HL-60 (cell line): Measurements from ENCODE around the gene OPTN.

ENCODE experiments used
- DNase-seq, 2 experiments: peaks; one replicate each; pipeline ENCODE4 v3.0.0-alpha.2; 2010 to 2020; ENCODE audit warnings: low read depth in 1 of 2, low spot score in 1 of 2
- H3K27ac ChIP-seq: fragments of 250-450 bp; sonication (Bioruptor Pico); replicated peaks from 2 replicates; pipeline ENCODE4 v1.5.1; 2020; ENCODE audit warnings: mild to moderate bottlenecking, moderate library complexity
- H3K27me3 ChIP-seq: fragments of 250-450 bp; sonication (Bioruptor Pico); 2 replicates; pipeline ENCODE4 v1.5.1; 2021; ENCODE audit warnings: mild to moderate bottlenecking, moderate library complexity; ENCODE audit not compliant: insufficient read depth, poor library complexity, severe bottlenecking
- H3K4me3 ChIP-seq: replicated peaks from 2 replicates; pipeline ENCODE4 v1.5.1; 2011; ENCODE audit warnings: mild to moderate bottlenecking, control low read depth, low read length; ENCODE audit not compliant: insufficient read depth
- GABPA ChIP-seq: IDR thresholded peaks from 2 replicates; pipeline ENCODE4 v1.6.1; 2012; ENCODE audit warnings: low read depth
- POLR2AphosphoS5 ChIP-seq: IDR thresholded peaks from 2 replicates; pipeline ENCODE4 v1.6.1; 2012; ENCODE audit warnings: low read depth
- SPI1 ChIP-seq: IDR thresholded peaks from 2 replicates; pipeline ENCODE4 v1.6.1; 2012; ENCODE audit warnings: low read depth, mild to moderate bottlenecking, borderline replicate concordance
- TF ChIP-seq, protein P1 (sequence below): IDR thresholded peaks from 2 replicates; pipeline ENCODE4 v1.6.1; 2012; ENCODE audit warnings: low read depth; ENCODE audit not compliant: insufficient replicate concordance
- TF ChIP-seq, protein P2 (sequence below): IDR thresholded peaks from one replicate; pipeline ENCODE4 v1.5.1; 2011; ENCODE audit warnings: low read length, control low read depth, inconsistent platforms; ENCODE audit not compliant: insufficient read depth

The OPTN gene

DNA sequence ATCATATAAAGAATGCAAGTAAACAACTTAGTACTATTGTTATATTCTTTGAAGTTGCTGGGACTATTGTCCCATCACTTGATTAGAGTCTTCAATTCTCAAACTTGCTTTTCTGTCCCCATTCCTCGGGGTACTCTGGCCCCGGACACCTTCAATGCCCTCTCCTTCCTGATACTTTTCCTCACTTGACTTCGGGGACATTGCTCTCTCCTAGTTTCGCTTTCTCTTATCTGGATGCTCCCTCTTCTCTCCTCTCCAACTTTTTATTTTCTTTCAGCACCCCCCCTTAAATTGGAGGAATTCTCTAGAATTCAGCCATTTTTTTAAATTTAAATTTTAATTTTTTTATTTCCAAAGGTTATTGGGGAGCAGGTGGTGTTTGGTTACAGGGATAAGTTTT lies 10.6 kb upstream of the OPTN start:
- DNase-seq: no peak
- no peak for TF ChIP-seq POLR2AphosphoS5
- TF ChIP-seq SPI1: no peak
- TF ChIP-seq, protein P1, sequence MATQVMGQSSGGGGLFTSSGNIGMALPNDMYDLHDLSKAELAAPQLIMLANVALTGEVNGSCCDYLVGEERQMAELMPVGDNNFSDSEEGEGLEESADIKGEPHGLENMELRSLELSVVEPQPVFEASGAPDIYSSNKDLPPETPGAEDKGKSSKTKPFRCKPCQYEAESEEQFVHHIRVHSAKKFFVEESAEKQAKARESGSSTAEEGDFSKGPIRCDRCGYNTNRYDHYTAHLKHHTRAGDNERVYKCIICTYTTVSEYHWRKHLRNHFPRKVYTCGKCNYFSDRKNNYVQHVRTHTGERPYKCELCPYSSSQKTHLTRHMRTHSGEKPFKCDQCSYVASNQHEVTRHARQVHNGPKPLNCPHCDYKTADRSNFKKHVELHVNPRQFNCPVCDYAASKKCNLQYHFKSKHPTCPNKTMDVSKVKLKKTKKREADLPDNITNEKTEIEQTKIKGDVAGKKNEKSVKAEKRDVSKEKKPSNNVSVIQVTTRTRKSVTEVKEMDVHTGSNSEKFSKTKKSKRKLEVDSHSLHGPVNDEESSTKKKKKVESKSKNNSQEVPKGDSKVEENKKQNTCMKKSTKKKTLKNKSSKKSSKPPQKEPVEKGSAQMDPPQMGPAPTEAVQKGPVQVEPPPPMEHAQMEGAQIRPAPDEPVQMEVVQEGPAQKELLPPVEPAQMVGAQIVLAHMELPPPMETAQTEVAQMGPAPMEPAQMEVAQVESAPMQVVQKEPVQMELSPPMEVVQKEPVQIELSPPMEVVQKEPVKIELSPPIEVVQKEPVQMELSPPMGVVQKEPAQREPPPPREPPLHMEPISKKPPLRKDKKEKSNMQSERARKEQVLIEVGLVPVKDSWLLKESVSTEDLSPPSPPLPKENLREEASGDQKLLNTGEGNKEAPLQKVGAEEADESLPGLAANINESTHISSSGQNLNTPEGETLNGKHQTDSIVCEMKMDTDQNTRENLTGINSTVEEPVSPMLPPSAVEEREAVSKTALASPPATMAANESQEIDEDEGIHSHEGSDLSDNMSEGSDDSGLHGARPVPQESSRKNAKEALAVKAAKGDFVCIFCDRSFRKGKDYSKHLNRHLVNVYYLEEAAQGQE: no peak
- TF ChIP-seq, protein P2, sequence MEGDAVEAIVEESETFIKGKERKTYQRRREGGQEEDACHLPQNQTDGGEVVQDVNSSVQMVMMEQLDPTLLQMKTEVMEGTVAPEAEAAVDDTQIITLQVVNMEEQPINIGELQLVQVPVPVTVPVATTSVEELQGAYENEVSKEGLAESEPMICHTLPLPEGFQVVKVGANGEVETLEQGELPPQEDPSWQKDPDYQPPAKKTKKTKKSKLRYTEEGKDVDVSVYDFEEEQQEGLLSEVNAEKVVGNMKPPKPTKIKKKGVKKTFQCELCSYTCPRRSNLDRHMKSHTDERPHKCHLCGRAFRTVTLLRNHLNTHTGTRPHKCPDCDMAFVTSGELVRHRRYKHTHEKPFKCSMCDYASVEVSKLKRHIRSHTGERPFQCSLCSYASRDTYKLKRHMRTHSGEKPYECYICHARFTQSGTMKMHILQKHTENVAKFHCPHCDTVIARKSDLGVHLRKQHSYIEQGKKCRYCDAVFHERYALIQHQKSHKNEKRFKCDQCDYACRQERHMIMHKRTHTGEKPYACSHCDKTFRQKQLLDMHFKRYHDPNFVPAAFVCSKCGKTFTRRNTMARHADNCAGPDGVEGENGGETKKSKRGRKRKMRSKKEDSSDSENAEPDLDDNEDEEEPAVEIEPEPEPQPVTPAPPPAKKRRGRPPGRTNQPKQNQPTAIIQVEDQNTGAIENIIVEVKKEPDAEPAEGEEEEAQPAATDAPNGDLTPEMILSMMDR: no peak
- TF ChIP-seq GABPA: no peak

DNA sequence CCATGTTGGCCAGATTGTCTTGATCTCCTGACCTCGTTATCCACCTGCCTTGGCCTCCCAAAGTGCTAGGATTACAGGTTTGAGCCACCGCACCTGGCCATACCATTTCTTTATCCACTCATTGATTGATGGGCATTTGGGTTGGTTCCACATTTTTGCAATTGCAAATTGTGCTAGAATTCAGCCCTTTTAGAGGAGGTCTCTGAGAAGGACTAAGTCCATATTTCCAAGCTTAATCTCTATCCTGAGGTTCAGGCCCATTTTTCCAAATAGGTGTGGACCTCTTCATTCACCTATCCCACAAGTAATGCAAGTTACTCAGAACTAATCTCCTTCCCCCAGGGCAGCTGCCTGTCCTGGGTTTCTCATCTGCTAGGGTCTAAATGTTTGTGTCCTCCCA lies 9.7 kb upstream of the OPTN start:
- no peak for DNase-seq
- TF ChIP-seq SPI1 (no peak), GABPA (no peak), POLR2AphosphoS5 (no peak)
- TF ChIP-seq, protein P1: no peak
- TF ChIP-seq, protein P2: no peak
- Histone ChIP-seq H3K4me3 (no peak overlapping the region), H3K27me3 (no peaks in the 10 kb centered on the region), H3K27ac (no peak overlapping the region)

More for the DNA sequence above, 10.6 kb upstream of the OPTN start:
- Histone ChIP-seq H3K27me3 (no peaks in the 10 kb centered on the region), H3K27ac (no peak overlapping the region), H3K4me3 (no peak overlapping the region)

DNA sequence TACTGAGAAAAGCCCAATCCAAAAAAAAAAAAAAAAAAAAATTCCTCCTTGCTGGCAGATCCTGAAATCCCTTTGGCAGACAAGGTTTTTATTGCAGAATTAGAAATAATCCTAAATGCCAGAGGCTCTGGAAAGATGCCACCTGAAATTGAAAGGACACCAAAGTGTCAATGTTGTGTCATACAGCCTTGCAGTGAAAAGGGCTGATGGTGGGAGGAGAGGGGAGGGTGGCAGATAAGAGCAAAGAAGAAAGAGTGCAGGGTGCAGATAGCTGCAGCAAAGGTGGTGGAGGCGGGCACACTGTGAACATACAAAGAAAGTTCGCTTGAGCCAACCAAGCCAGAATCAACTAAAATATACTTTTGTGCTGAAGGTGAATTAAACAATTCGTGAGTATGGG lies 8.2 kb upstream of the OPTN start:
- H3K4me3 ChIP-seq: no peak overlapping the region
- TF ChIP-seq SPI1 (no peak), POLR2AphosphoS5 (no peak), GABPA (no peak)
- TF ChIP-seq, protein P1: no peak
- TF ChIP-seq, protein P2: no peak
- no peak overlapping the region for H3K27ac ChIP-seq
- no peak for DNase-seq
- H3K27me3 ChIP-seq: no peaks in the 10 kb centered on the region
